AG04449 (cell line): ENCODE results near the gene BBX.

Experiments
- CTCF ChIA-PET: fragments of 350-600 bp; formaldehyde crosslinking; extraction: SDS; loops from one replicate; lab custom pipeline; 2021; ENCODE audit warnings: antibody characterized with exemption; lab: Yijun Ruan, JAX
- POLR2A ChIA-PET: fragments of 400-600, 350-600 bp; formaldehyde crosslinking; extraction: SDS; loops from one replicate; lab custom pipeline; 2020; ENCODE audit warnings: antibody characterized with exemption, inconsistent platforms; lab: Yijun Ruan, JAX
- DNase-seq: peaks from one replicate; pipeline ENCODE4 v3.0.0-alpha.2; 2010; ENCODE audit warnings: low read depth, low spot score
- H3K4me3 ChIP-seq: 2 replicates; pipeline ENCODE4 v1.5.1; 2011; ENCODE audit warnings: low read depth, mild to moderate bottlenecking, control low read depth, low read length
- CTCF ChIP-seq: IDR thresholded peaks from one replicate; pipeline ENCODE4 v1.5.1; 2011; ENCODE audit warnings: mild to moderate bottlenecking, moderate library complexity, low read length, control low read depth, inconsistent platforms; ENCODE audit not compliant: insufficient read depth; ENCODE audit errors: missing control alignments

Gene BBX

GRCh38 chr3:107604057-107604822, 81.5 kb downstream of the BBX start:
- no peak overlapping the region for H3K4me3 ChIP-seq
- no peak for TF ChIP-seq CTCF
- POLR2A ChIA-PET, result no interaction called here
- peak; percentile 26 for DNase-seq
- CTCF ChIA-PET, result interaction anchor here (0.6 to 1.0 kb wide), 3 partner anchors 12 to 148 kb away, joined by 3 read pairs; no protein-coding TSS in a partner anchor

GRCh38 chr3:107611775-107612469, 89.2 kb downstream of the BBX start:
- CTCF ChIA-PET, result no interaction called here
- TF ChIP-seq CTCF, result no peak
- H3K4me3 ChIP-seq, result no peak overlapping the region
- POLR2A ChIA-PET, result no interaction called here
- DNase-seq, result no peak

- CTCF ChIA-PET, result interaction anchor here (1.2 kb wide), 1 partner anchor 13 kb away, joined by 3 read pairs; no protein-coding TSS in a partner anchor
- no peak overlapping the region for H3K4me3 ChIP-seq
- no peak for DNase-seq
- no peak for TF ChIP-seq CTCF
- POLR2A ChIA-PET, result no interaction called here
Measured at GRCh38 chr3:107612664-107613084, 89.9 kb downstream of the BBX start.

DNA sequence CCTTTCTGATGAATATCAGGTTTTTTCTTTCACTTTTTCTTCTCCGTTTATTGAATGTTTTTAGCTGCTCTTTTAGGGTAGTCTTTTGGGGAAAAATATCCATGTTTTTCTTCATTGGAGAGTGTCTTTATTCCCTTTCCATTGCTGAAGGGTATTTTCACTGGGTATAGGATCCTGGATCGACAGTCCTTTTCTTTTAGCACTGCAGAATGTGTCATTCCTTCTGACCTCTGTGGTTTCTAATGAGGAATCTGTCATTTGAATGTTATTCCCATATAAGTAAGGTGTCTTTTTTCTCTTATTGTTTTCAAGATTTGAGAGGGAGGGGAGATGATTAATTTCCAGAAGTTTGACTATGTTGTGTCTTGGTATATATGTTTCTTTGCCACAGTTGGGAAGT, 96.8 kb downstream of the BBX start:
- no peak for DNase-seq
- TF ChIP-seq CTCF, result no peak
- H3K4me3 ChIP-seq, result no peak overlapping the region
- ChIA-PET CTCF (no interaction called here), POLR2A (no interaction called here)

- no peak for TF ChIP-seq CTCF
- ChIA-PET CTCF (interaction anchor here (1.3 to 1.4 kb wide), 2 partner anchors 12 to 40 kb away, joined by 4 read pairs; no protein-coding TSS in a partner anchor), POLR2A (no interaction called here)
- H3K4me3 ChIP-seq, result no peak overlapping the region
- no peak for DNase-seq
Measured at GRCh38 chr3:107620534-107620933, 97.8 kb downstream of the BBX start.

- no peak overlapping the region for H3K4me3 ChIP-seq
- DNase-seq, result no peak
- CTCF ChIA-PET, result interaction anchor here (0.9 to 1.4 kb wide), 3 partner anchors 11 to 47 kb away, joined by 4 read pairs; no protein-coding TSS in a partner anchor
- POLR2A ChIA-PET, result no interaction called here
- TF ChIP-seq CTCF, result no peak
Measured at GRCh38 chr3:107621465-107621864, 98.7 kb downstream of the BBX start.
